ENCODE data around the gene EXOSC3.

EXOSC3 gene

GRCh38 chr9:37739222-37739621 is 45.6 kb downstream of the EXOSC3 start:
- no peak for DNase-seq
- ChIA-PET CTCF (no interaction called here), POLR2A (no interaction called here)
- Histone ChIP-seq H3K9me3 (ENCODE audit: control extremely low read depth in 1 of 5, control insufficient read depth in 4 of 5, insufficient read depth in 2 of 5, low read depth in 1 of 5, low read length in 4 of 5) (no peaks in the 10 kb centered on the region), H3K27ac (ENCODE audit: insufficient read depth in 1 of 2, low read depth in 1 of 2, low read length in 2 of 2, poor library complexity in 1 of 2, severe bottlenecking in 2 of 2) (no peak overlapping the region), H3K4me1 (ENCODE audit: control extremely low read depth in 1 of 4, control insufficient read depth in 4 of 4, insufficient read depth in 4 of 4, low read length in 3 of 4) (no peaks in the 10 kb centered on the region), H3K4me3 (ENCODE audit: control insufficient read depth in 1 of 7, extremely low read depth in 1 of 7, insufficient read depth in 4 of 7, low read depth in 2 of 7, low read length in 6 of 7) (no peak overlapping the region), H3K27me3 (replicated peaks in 2 of 5; ENCODE audit: control insufficient read depth in 4 of 5, insufficient read depth in 5 of 5, low read length in 4 of 5) (peaks cover 0 to 2% (median 0%) of the 10 kb centered on the region in 5 experiments), H3K36me3 (ENCODE audit: control insufficient read depth in 4 of 4, insufficient read depth in 4 of 4, low read length in 3 of 4) (no peaks in the 10 kb centered on the region)
- WGBS (ENCODE audit: insufficient coverage) = 85% methylated on average over 5 of the region's 5 CpGs

- DNase-seq = no peak
- Histone ChIP-seq H3K36me3 (ENCODE audit: control insufficient read depth in 4 of 4, insufficient read depth in 4 of 4, low read length in 3 of 4) (no peaks in the 10 kb centered on the region), H3K27me3 (replicated peaks in 2 of 5; ENCODE audit: control insufficient read depth in 4 of 5, insufficient read depth in 5 of 5, low read length in 4 of 5) (peaks cover 0 to 3% (median 0%) of the 10 kb centered on the region in 5 experiments), H3K27ac (ENCODE audit: insufficient read depth in 1 of 2, low read depth in 1 of 2, low read length in 2 of 2, poor library complexity in 1 of 2, severe bottlenecking in 2 of 2) (no peak overlapping the region), H3K9me3 (ENCODE audit: control extremely low read depth in 1 of 5, control insufficient read depth in 4 of 5, insufficient read depth in 2 of 5, low read depth in 1 of 5, low read length in 4 of 5) (no peaks in the 10 kb centered on the region), H3K4me1 (ENCODE audit: control extremely low read depth in 1 of 4, control insufficient read depth in 4 of 4, insufficient read depth in 4 of 4, low read length in 3 of 4) (no peaks in the 10 kb centered on the region), H3K4me3 (ENCODE audit: control insufficient read depth in 1 of 7, extremely low read depth in 1 of 7, insufficient read depth in 4 of 7, low read depth in 2 of 7, low read length in 6 of 7) (no peak overlapping the region)
- POLR2A ChIA-PET = no interaction called here
- 92% methylated on average over 2 of the region's 2 CpGs for WGBS (ENCODE audit: insufficient coverage)
- CTCF ChIA-PET = interaction anchor here (1.2 to 1.4 kb wide), 2 partner anchors 15 to 16 kb away, joined by 3 to 5 read pairs; no protein-coding TSS in a partner anchor
These were observed 51.9 kb downstream of the EXOSC3 start for GRCh38 chr9:37732952-37733351.

- Histone ChIP-seq H3K4me3 (ENCODE audit: control insufficient read depth in 1 of 7, extremely low read depth in 1 of 7, insufficient read depth in 4 of 7, low read depth in 2 of 7, low read length in 6 of 7) (no peak overlapping the region), H3K27me3 (replicated peaks in 2 of 5; ENCODE audit: control insufficient read depth in 4 of 5, insufficient read depth in 5 of 5, low read length in 4 of 5) (peaks cover 0 to 3% (median 0%) of the 10 kb centered on the region in 5 experiments), H3K4me1 (ENCODE audit: control extremely low read depth in 1 of 4, control insufficient read depth in 4 of 4, insufficient read depth in 4 of 4, low read length in 3 of 4) (no peaks in the 10 kb centered on the region), H3K36me3 (ENCODE audit: control insufficient read depth in 4 of 4, insufficient read depth in 4 of 4, low read length in 3 of 4) (no peaks in the 10 kb centered on the region), H3K9me3 (ENCODE audit: control extremely low read depth in 1 of 5, control insufficient read depth in 4 of 5, insufficient read depth in 2 of 5, low read depth in 1 of 5, low read length in 4 of 5) (no peaks in the 10 kb centered on the region), H3K27ac (ENCODE audit: insufficient read depth in 1 of 2, low read depth in 1 of 2, low read length in 2 of 2, poor library complexity in 1 of 2, severe bottlenecking in 2 of 2) (no peak overlapping the region)
- DNase-seq = no peak
- 100% methylated on average over 3 of the region's 10 CpGs for WGBS (ENCODE audit: insufficient coverage)
- POLR2A ChIA-PET = no interaction called here
- CTCF ChIA-PET = interaction anchor here (1.2 kb wide), 1 partner anchor 16 kb away, joined by 3 read pairs; no protein-coding TSS in a partner anchor
These were observed 52.6 kb downstream of the EXOSC3 start for GRCh38 chr9:37732086-37732741.

- Histone ChIP-seq H3K27ac (ENCODE audit: insufficient read depth in 1 of 2, low read depth in 1 of 2, low read length in 2 of 2, poor library complexity in 1 of 2, severe bottlenecking in 2 of 2) (no peak overlapping the region), H3K27me3 (replicated peaks in 2 of 5; ENCODE audit: control insufficient read depth in 4 of 5, insufficient read depth in 5 of 5, low read length in 4 of 5) (peaks cover 0 to 3% (median 0%) of the 10 kb centered on the region in 5 experiments), H3K4me3 (ENCODE audit: control insufficient read depth in 1 of 7, extremely low read depth in 1 of 7, insufficient read depth in 4 of 7, low read depth in 2 of 7, low read length in 6 of 7) (no peak overlapping the region), H3K4me1 (ENCODE audit: control extremely low read depth in 1 of 4, control insufficient read depth in 4 of 4, insufficient read depth in 4 of 4, low read length in 3 of 4) (no peaks in the 10 kb centered on the region), H3K36me3 (ENCODE audit: control insufficient read depth in 4 of 4, insufficient read depth in 4 of 4, low read length in 3 of 4) (no peaks in the 10 kb centered on the region), H3K9me3 (ENCODE audit: control extremely low read depth in 1 of 5, control insufficient read depth in 4 of 5, insufficient read depth in 2 of 5, low read depth in 1 of 5, low read length in 4 of 5) (no peaks in the 10 kb centered on the region)
- ChIA-PET POLR2A (interaction anchor here (0.7 kb wide), 1 partner anchor 741 kb away, joined by 3 read pairs; no protein-coding TSS in a partner anchor), CTCF (no interaction called here)
- 84% methylated on average over 4 of the region's 5 CpGs for WGBS (ENCODE audit: insufficient coverage)
- no peak for DNase-seq
These were observed 54.0 kb downstream of the EXOSC3 start for GRCh38 chr9:37730839-37731238.

- peaks cover 0 to under 1% (median 0%) of the 10 kb centered on the region in 5 experiments for H3K9me3 ChIP-seq (ENCODE audit: control extremely low read depth in 1 of 5, control insufficient read depth in 4 of 5, insufficient read depth in 2 of 5, low read depth in 1 of 5, low read length in 4 of 5)
- ChIA-PET CTCF (no interaction called here), POLR2A (interaction anchor here (0.7 kb wide), 1 partner anchor 742 kb away, joined by 3 read pairs; no protein-coding TSS in a partner anchor)
- DNase-seq = no peak
- H3K27ac ChIP-seq (ENCODE audit: insufficient read depth in 1 of 2, low read depth in 1 of 2, low read length in 2 of 2, poor library complexity in 1 of 2, severe bottlenecking in 2 of 2) = no peak overlapping the region
- H3K4me3 ChIP-seq (ENCODE audit: control insufficient read depth in 1 of 7, extremely low read depth in 1 of 7, insufficient read depth in 4 of 7, low read depth in 2 of 7, low read length in 6 of 7) = no peak overlapping the region
- H3K27me3 ChIP-seq (replicated peaks in 2 of 5; ENCODE audit: control insufficient read depth in 4 of 5, insufficient read depth in 5 of 5, low read length in 4 of 5) = peaks cover 0 to 3% (median 0%) of the 10 kb centered on the region in 5 experiments
- H3K36me3 ChIP-seq (ENCODE audit: control insufficient read depth in 4 of 4, insufficient read depth in 4 of 4, low read length in 3 of 4) = no peaks in the 10 kb centered on the region
- no CpG with 5 or more reads among the region's 3 CpGs for WGBS (ENCODE audit: insufficient coverage)
- H3K4me1 ChIP-seq (ENCODE audit: control extremely low read depth in 1 of 4, control insufficient read depth in 4 of 4, insufficient read depth in 4 of 4, low read length in 3 of 4) = no peaks in the 10 kb centered on the region
These were observed 54.6 kb downstream of the EXOSC3 start for GRCh38 chr9:37730256-37730655.
